ENCODE data around the gene PPP1R9A.

Gene PPP1R9A

DNA sequence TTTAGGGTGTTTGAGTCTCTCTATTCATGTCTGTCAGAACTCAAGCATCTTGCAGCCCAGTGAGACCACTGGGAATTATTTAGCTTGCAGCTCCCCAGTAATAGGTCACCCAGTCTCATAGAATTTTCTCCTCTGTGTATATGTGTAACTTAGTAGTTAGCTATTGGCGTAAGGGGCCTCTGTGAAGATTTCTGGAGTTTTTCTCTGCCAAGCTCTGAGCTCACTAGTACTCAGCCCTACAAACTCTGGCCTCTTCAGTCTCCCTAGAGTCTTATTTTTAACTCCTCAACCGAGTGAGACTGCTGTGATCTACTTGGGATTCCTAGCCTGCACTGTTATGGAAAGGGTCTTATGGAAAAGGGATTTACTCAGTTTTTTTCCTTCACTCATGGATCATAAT is 90.2 kb downstream of the PPP1R9A start (continued):
- TF ChIP-seq, protein P1, sequence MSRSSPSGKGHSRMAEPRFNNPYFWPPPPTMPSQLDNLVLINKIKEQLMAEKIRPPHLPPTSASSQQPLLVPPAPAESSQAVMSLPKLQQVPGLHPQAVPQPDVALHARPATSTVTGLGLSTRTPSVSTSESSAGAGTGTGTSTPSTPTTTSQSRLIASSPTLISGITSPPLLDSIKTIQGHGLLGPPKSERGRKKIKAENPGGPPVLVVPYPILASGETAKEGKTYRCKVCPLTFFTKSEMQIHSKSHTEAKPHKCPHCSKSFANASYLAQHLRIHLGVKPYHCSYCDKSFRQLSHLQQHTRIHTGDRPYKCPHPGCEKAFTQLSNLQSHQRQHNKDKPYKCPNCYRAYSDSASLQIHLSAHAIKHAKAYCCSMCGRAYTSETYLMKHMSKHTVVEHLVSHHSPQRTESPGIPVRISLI (tag by site-specific recombination; IDR thresholded peaks at IDR 0.05): no peak
- TF ChIP-seq, protein P2, sequence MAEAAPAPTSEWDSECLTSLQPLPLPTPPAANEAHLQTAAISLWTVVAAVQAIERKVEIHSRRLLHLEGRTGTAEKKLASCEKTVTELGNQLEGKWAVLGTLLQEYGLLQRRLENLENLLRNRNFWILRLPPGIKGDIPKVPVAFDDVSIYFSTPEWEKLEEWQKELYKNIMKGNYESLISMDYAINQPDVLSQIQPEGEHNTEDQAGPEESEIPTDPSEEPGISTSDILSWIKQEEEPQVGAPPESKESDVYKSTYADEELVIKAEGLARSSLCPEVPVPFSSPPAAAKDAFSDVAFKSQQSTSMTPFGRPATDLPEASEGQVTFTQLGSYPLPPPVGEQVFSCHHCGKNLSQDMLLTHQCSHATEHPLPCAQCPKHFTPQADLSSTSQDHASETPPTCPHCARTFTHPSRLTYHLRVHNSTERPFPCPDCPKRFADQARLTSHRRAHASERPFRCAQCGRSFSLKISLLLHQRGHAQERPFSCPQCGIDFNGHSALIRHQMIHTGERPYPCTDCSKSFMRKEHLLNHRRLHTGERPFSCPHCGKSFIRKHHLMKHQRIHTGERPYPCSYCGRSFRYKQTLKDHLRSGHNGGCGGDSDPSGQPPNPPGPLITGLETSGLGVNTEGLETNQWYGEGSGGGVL (tag by site-specific recombination; IDR thresholded peaks at IDR 0.05): no peak

DNA sequence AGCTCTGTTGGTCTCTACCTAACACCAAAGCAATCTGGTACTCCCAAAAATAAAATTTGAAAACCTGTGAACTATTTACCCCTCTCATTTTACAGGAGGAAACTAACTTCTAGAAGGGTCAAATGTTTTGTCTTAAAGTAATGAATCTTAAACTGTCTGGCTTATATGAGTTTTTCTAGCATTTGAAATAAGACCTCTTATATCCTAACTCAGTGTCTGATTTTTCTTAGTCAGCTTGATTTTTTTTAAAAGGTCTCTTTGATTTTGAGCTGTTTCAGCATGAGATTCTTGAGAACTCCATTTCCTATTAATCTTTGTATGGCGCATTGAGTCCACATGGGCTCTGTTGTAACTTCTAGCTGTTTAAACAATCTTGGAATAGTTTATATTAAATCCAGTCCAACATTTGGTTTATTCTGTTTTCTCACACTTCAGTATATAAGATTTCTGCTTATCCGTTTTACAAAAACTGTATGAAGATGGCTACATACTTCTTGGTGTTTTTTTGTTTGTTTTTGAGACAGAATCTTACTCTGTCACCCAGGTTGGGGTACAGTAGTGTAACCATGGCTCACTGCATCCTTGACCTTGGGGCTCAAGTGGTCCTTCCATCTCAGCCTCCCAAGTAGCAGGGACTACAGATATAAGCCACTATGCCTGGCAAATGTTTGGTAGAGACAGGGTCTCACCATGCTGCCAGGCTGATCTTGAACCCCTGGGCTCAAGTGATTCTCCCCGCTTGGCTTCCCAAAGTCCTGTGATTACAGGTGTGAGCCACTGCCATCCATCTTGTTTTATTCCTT is 91.1 kb downstream of the PPP1R9A start:
- POLR2A ChIA-PET: no interaction called here

DNA sequence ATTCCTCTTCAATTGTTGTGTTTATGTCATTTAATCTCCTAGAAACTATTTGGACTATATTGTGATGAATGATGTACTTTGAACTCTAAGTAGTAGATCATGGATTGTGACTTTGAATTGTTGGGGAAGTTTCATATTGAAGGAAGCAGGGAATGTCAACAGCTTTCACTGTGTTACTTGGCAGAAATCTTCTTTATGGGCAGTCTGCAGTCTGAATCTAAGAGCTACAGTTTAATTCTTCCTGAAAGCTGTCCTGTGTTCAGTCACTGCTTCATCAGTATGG is 91.6 kb downstream of the PPP1R9A start:
- no peaks in the 10 kb centered on the region; the same call in 1 of the 2 replicates for H3K9me3 ChIP-seq (ENCODE audit: control insufficient read depth, insufficient read depth, low read depth, low read length)
- H3K27ac ChIP-seq (ENCODE audit: extremely low read depth, low read depth, low read length): no peak overlapping the region
- POLR2A ChIA-PET: no interaction called here
- H3K4me3 ChIP-seq (ENCODE audit: low read depth, low read length): no peak overlapping the region
- no peaks in the 10 kb centered on the region for H3K36me3 ChIP-seq (ENCODE audit: control insufficient read depth in 2 of 2, insufficient read depth in 1 of 2, low read length in 2 of 2)
- TF ChIP-seq ZNF416 (tag by site-specific recombination; IDR thresholded peaks at IDR 0.05) (no peak), TCF7L2 (IDR thresholded peaks at IDR 0.05; ENCODE audit: borderline replicate concordance, low read depth, low read length) (no peak), ZNF660 (tag by site-specific recombination; IDR thresholded peaks at IDR 0.05) (no peak), ZNF600 (tag by site-specific recombination; IDR thresholded peaks at IDR 0.05) (no peak), ZBTB48 (tag by site-specific recombination; IDR thresholded peaks at IDR 0.05) (no peak), GLI4 (tag by site-specific recombination; IDR thresholded peaks at IDR 0.05) (no peak), ZNF747 (tag by site-specific recombination; IDR thresholded peaks at IDR 0.05) (no peak)
- TF ChIP-seq, protein P3, sequence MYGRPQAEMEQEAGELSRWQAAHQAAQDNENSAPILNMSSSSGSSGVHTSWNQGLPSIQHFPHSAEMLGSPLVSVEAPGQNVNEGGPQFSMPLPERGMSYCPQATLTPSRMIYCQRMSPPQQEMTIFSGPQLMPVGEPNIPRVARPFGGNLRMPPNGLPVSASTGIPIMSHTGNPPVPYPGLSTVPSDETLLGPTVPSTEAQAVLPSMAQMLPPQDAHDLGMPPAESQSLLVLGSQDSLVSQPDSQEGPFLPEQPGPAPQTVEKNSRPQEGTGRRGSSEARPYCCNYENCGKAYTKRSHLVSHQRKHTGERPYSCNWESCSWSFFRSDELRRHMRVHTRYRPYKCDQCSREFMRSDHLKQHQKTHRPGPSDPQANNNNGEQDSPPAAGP (tag by site-specific recombination; IDR thresholded peaks at IDR 0.05): no peak
- TF ChIP-seq, protein P4, sequence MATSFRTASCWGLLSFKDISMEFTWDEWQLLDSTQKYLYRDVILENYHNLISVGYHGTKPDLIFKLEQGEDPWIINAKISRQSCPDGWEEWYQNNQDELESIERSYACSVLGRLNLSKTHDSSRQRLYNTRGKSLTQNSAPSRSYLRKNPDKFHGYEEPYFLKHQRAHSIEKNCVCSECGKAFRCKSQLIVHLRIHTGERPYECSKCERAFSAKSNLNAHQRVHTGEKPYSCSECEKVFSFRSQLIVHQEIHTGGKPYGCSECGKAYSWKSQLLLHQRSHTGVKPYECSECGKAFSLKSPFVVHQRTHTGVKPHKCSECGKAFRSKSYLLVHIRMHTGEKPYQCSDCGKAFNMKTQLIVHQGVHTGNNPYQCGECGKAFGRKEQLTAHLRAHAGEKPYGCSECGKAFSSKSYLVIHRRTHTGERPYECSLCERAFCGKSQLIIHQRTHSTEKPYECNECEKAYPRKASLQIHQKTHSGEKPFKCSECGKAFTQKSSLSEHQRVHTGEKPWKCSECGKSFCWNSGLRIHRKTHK (tag by site-specific recombination; IDR thresholded peaks at IDR 0.05): no peak
- peaks cover 7% of the 10 kb centered on the region; the same call in 1 of the 2 replicates for H3K4me1 ChIP-seq (ENCODE audit: control insufficient read depth, insufficient read depth, low read length)
- CTCF ChIA-PET: no interaction called here

More for the DNA sequence above, 91.1 kb downstream of the PPP1R9A start:
- CTCF ChIA-PET: no interaction called here
- Histone ChIP-seq H3K9me3 (ENCODE audit: control insufficient read depth, insufficient read depth, low read depth, low read length) (no peaks in the 10 kb centered on the region; the same call in 1 of the 2 replicates), H3K4me3 (ENCODE audit: low read depth, low read length) (no peak overlapping the region), H3K27ac (ENCODE audit: extremely low read depth, low read depth, low read length) (no peak overlapping the region), H3K4me1 (ENCODE audit: control insufficient read depth, insufficient read depth, low read length) (peaks cover 7% of the 10 kb centered on the region; the same call in 1 of the 2 replicates), H3K36me3 (ENCODE audit: control insufficient read depth in 2 of 2, insufficient read depth in 1 of 2, low read length in 2 of 2) (no peaks in the 10 kb centered on the region)
- TF ChIP-seq ZBTB20 (tag by site-specific recombination; IDR thresholded peaks at IDR 0.05) (no peak), MYNN (tag by site-specific recombination; IDR thresholded peaks at IDR 0.05; ENCODE audit: borderline replicate concordance) (no peak), KLF16 (tag by site-specific recombination; IDR thresholded peaks at IDR 0.05) (no peak), ZNF416 (tag by site-specific recombination; IDR thresholded peaks at IDR 0.05) (no peak), IKZF3 (tag by site-specific recombination; IDR thresholded peaks at IDR 0.05) (no peak), ZNF776 (tag by site-specific recombination; IDR thresholded peaks at IDR 0.05; ENCODE audit: borderline replicate concordance) (no peak), ZNF791 (tag by site-specific recombination; IDR thresholded peaks at IDR 0.05) (no peak), FEZF1 (tag by site-specific recombination; IDR thresholded peaks at IDR 0.05) (no peak), ZNF202 (tag by site-specific recombination; IDR thresholded peaks at IDR 0.05; ENCODE audit: borderline replicate concordance) (no peak), ZBTB48 (tag by site-specific recombination; IDR thresholded peaks at IDR 0.05) (no peak), MEIS1 (CRISPR knock-in tag; IDR thresholded peaks at IDR 0.05; ENCODE audit: borderline replicate concordance) (no peak)
- TF ChIP-seq, protein P5, sequence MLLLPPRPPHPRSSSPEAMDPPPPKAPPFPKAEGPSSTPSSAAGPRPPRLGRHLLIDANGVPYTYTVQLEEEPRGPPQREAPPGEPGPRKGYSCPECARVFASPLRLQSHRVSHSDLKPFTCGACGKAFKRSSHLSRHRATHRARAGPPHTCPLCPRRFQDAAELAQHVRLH (tag by site-specific recombination; IDR thresholded peaks at IDR 0.05): no peak
- TF ChIP-seq, protein P6, sequence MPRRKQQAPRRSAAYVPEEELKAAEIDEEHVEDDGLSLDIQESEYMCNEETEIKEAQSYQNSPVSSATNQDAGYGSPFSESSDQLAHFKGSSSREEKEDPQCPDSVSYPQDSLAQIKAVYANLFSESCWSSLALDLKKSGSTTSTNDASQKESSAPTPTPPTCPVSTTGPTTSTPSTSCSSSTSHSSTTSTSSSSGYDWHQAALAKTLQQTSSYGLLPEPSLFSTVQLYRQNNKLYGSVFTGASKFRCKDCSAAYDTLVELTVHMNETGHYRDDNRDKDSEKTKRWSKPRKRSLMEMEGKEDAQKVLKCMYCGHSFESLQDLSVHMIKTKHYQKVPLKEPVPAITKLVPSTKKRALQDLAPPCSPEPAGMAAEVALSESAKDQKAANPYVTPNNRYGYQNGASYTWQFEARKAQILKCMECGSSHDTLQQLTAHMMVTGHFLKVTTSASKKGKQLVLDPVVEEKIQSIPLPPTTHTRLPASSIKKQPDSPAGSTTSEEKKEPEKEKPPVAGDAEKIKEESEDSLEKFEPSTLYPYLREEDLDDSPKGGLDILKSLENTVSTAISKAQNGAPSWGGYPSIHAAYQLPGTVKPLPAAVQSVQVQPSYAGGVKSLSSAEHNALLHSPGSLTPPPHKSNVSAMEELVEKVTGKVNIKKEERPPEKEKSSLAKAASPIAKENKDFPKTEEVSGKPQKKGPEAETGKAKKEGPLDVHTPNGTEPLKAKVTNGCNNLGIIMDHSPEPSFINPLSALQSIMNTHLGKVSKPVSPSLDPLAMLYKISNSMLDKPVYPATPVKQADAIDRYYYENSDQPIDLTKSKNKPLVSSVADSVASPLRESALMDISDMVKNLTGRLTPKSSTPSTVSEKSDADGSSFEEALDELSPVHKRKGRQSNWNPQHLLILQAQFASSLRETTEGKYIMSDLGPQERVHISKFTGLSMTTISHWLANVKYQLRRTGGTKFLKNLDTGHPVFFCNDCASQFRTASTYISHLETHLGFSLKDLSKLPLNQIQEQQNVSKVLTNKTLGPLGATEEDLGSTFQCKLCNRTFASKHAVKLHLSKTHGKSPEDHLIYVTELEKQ (tag by site-specific recombination; IDR thresholded peaks at IDR 0.05; ENCODE audit: borderline replicate concordance): no peak
